Epidermal melanocyte (primary cell): ENCODE results near the gene EDIL3.
"Not testable (repeated sequence)": the region's sequence is repeated elsewhere in the genome, so short reads cannot be mapped to it uniquely, and the experiment has no call there.

Source experiments
- DNase-seq: peaks from one replicate; pipeline ENCODE4 v3.0.0; 2011; ENCODE audit warnings: low spot score; ENCODE audit not compliant: insufficient read length

The EDIL3 gene

GRCh38 chr5:84080908-84081307, 303.8 kb downstream of the EDIL3 start:
- DNase-seq, result no peak

GRCh38 chr5:84072339-84072738, 312.3 kb downstream of the EDIL3 start:
- DNase-seq, result no peak

GRCh38 chr5:84069608-84070179, 315.0 kb downstream of the EDIL3 start:
- no peak for DNase-seq

GRCh38 chr5:84063041-84063440, 321.6 kb downstream of the EDIL3 start:
- no peak for DNase-seq

- no peak for DNase-seq
Measured at GRCh38 chr5:84059672-84060071, 325.0 kb downstream of the EDIL3 start.

GRCh38 chr5:84058561-84058960, 326.1 kb downstream of the EDIL3 start:
- no peak for DNase-seq

GRCh38 chr5:84057211-84057610, 327.5 kb downstream of the EDIL3 start:
- no peak for DNase-seq

GRCh38 chr5:84045964-84046363, 338.7 kb downstream of the EDIL3 start:
- no peak for DNase-seq

GRCh38 chr5:84036842-84037241, 347.8 kb downstream of the EDIL3 start:
- no peak for DNase-seq

- DNase-seq, result no peak
Measured at GRCh38 chr5:84032324-84032723, 352.4 kb downstream of the EDIL3 start.

- no peak for DNase-seq
Measured at GRCh38 chr5:84028093-84028492, 356.6 kb downstream of the EDIL3 start.

GRCh38 chr5:84018521-84018920, 366.2 kb downstream of the EDIL3 start:
- not testable (repeated sequence) for DNase-seq

GRCh38 chr5:84017523-84018172, 367.0 kb downstream of the EDIL3 start:
- DNase-seq, result no peak

- DNase-seq, result no peak
Measured at GRCh38 chr5:84016085-84016484, 368.6 kb downstream of the EDIL3 start.

- DNase-seq, result no peak
Measured at GRCh38 chr5:84014966-84015365, 369.7 kb downstream of the EDIL3 start.

- no peak for DNase-seq
Measured at GRCh38 chr5:83993803-83994202, 390.9 kb downstream of the EDIL3 start.

GRCh38 chr5:83991566-83992224, 393.0 kb downstream of the EDIL3 start:
- DNase-seq, result no peak

GRCh38 chr5:83988293-83988685, 396.4 kb downstream of the EDIL3 start:
- no peak for DNase-seq

GRCh38 chr5:83987513-83988292, 397.0 kb downstream of the EDIL3 start:
- no peak for DNase-seq

- DNase-seq, result no peak
Measured at GRCh38 chr5:83983852-83984251, 400.8 kb downstream of the EDIL3 start.

GRCh38 chr5:83973925-83974815, 410.5 kb downstream of the EDIL3 start:
- no peak for DNase-seq
